Naive B cell (primary cell): ENCODE measurements around the gene MYO18A. TPM values are rescaled to one million over a fixed set of nuclear protein-coding genes. Genes with fewer than 3 reads are reported as not detected.

ENCODE experiments used
- ATAC-seq, 2 donors: fragments of 150-1000 bp; cut with Tn5 transposase; 2 replicates each; pipeline ENCODE4 v1.10.0; 2021; ENCODE audit warnings: low read depth in 2 of 2, mild to moderate bottlenecking in 2 of 2, moderate library complexity in 2 of 2
- DNase-seq: peaks from one replicate; pipeline ENCODE4 v3.0.0; 2022
- H3K27ac Mint-ChIP-seq, 6 donors: one replicate each; pipeline ENCODE4 v1.8.0; 2020 to 2022; ENCODE audit warnings: mild to moderate bottlenecking in 6 of 6, mixed read lengths in 6 of 6, moderate library complexity in 5 of 6, inconsistent platforms in 2 of 6
- H3K27me3 Mint-ChIP-seq, 3 donors: one replicate each; pipeline ENCODE4 v1.8.0; 2021 to 2022; ENCODE audit warnings: mixed read lengths in 3 of 3, mild to moderate bottlenecking in 1 of 3
- H3K36me3 Mint-ChIP-seq, 2 donors: one replicate each; pipeline ENCODE4 v1.8.0; 2020 to 2022; ENCODE audit warnings: mixed read lengths in 2 of 2, inconsistent platforms in 1 of 2, mild to moderate bottlenecking in 1 of 2
- H3K4me1 Mint-ChIP-seq, 3 donors: one replicate each; pipeline ENCODE4 v1.8.0; 2020 to 2022; ENCODE audit warnings: mixed read lengths in 3 of 3, inconsistent platforms in 1 of 3, mild to moderate bottlenecking in 1 of 3, moderate library complexity in 1 of 3
- H3K4me3 Mint-ChIP-seq, 8 donors: one replicate each; pipeline ENCODE4 v1.8.0; 2020 to 2022; ENCODE audit warnings: mild to moderate bottlenecking in 8 of 8, mixed read lengths in 8 of 8, moderate library complexity in 8 of 8, inconsistent platforms in 2 of 8
- H3K9me3 Mint-ChIP-seq, 7 donors: one replicate each; pipeline ENCODE4 v1.8.0; 2020 to 2022; ENCODE audit warnings: mixed read lengths in 7 of 7, mild to moderate bottlenecking in 5 of 7, inconsistent platforms in 2 of 7, moderate library complexity in 1 of 7
- polyA plus RNA-seq, 6 donors: library from polyadenylated mRNA; unstranded; fragments of 300-500 nt; fragmentation: Illumina TruSeq; gene quantifications; one replicate each; pipeline ENCODE4 v1.2.3, GENCODE V29; 2021; ENCODE audit warnings: low read depth in 6 of 6

MYO18A gene
- polyA plus RNA-seq, 6 donors from 2014 or later = 5.1 to 51.6 (median 17.0) TPM

DNA sequence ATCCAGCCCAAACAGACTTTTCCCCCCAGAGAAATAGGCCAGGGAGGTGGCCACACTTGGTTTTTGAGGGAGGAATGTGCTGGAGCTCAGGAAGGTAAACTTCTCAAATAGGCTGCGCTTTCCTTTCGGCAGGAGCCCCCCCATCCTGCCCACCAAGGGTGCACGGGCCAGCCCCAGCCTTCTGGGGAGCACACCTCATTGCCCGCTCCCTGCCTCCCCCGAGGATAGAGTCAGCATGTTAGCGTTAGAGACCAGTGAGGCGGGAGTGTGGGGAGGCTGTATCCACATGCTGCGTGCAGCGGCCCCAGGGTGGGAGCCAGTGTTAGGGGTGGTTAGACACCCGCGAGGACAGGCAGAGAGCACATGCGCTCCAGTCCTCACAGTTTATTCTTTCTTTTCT, 95.0 kb downstream of the MYO18A start:
- peaks cover 0 to 44% of the 10 kb centered on the region in 2 donors for H3K36me3 Mint-ChIP-seq
- no peak for ATAC-seq
- no peak overlapping the region for H3K27ac Mint-ChIP-seq

DNA sequence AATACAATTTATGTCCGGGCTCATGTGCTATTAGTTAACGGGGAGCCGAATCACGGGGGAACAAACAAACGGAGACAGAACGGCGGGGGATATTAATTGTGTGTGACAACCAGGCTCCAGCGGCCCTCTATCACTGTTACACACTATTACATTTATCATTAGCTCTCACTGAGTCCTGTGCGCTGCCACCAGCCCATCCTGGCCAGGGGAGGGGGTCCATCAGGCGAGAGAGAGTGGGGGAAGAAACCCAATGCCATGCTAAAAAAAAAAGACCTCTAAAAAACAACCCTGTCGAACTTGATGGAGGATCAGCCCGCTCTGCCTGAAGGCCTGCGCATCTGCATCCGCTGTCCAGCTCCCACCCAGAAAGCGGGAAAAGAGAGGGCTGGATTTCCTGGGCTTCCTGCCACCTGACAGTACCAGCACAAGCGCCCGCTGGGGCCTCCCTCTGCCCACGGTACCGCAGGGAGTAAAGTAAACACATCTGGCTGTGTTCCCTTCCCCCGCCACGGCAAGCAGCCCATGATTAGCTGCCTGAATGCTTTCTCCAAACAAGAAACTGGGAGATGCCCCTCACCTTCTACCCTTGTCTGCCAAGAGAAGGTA, 95.6 kb downstream of the MYO18A start:
- no peaks in the 10 kb centered on the region for H3K9me3 Mint-ChIP-seq
- peaks cover 0 to 48% of the 10 kb centered on the region in 2 donors for H3K36me3 Mint-ChIP-seq
- DNase-seq (no peak), ATAC-seq (no peak)
- peaks cover 0 to 7% (median 7%) of the 10 kb centered on the region in 3 donors for H3K4me1 Mint-ChIP-seq
- H3K4me3 Mint-ChIP-seq = no peak overlapping the region
- H3K27ac Mint-ChIP-seq = peak overlapping the region in 2 of 6 donors; percentile 41 to 47
- H3K27me3 Mint-ChIP-seq = no peaks in the 10 kb centered on the region

More for the DNA sequence above, 95.0 kb downstream of the MYO18A start:
- no peak for DNase-seq
- no peak overlapping the region for H3K4me3 Mint-ChIP-seq
- H3K27me3 Mint-ChIP-seq = no peaks in the 10 kb centered on the region
- no peaks in the 10 kb centered on the region for H3K9me3 Mint-ChIP-seq
- peaks cover 0 to 7% (median 7%) of the 10 kb centered on the region in 3 donors for H3K4me1 Mint-ChIP-seq

- DNase-seq (no peak), ATAC-seq (no peak)
- Mint-ChIP-seq H3K4me3 (no peak overlapping the region), H3K9me3 (no peaks in the 10 kb centered on the region), H3K27me3 (no peaks in the 10 kb centered on the region), H3K27ac (peak overlapping the region in 2 of 6 donors; percentile 3 to 88), H3K36me3 (peaks cover 4 to 22% of the 10 kb centered on the region in 2 donors), H3K4me1 (peaks cover 0 to 5% (median 0%) of the 10 kb centered on the region in 3 donors)
These were observed 99.2 kb downstream of the MYO18A start for GRCh38 chr17:29080965-29081364.

DNA sequence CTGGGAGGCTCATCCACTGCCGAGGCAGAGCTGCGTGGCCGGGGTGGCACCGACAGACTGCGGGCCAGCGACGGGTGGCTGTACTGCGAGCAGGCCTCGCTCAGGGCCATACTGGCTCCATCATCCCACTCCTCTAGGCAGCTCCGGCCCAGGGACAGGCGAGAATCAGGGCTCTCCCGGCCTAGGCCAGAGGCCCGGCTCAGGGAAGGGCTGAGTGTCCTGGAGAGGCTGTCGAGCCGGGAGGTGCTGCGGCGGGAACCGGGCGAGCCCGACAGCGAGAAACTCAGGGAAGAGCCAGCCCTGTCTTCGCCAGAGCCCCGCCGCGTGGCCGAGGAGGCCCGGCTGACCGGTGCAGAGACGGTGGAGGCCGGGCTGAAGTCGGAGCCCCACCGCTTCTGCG, 99.9 kb downstream of the MYO18A start:
- Mint-ChIP-seq H3K27me3 (no peaks in the 10 kb centered on the region), H3K36me3 (peaks cover 4 to 22% of the 10 kb centered on the region in 2 donors), H3K4me1 (peaks cover 0 to 5% (median 4%) of the 10 kb centered on the region in 3 donors), H3K4me3 (no peak overlapping the region), H3K9me3 (no peaks in the 10 kb centered on the region), H3K27ac (no peak overlapping the region)
- no peak for ATAC-seq
- DNase-seq = no peak

DNA sequence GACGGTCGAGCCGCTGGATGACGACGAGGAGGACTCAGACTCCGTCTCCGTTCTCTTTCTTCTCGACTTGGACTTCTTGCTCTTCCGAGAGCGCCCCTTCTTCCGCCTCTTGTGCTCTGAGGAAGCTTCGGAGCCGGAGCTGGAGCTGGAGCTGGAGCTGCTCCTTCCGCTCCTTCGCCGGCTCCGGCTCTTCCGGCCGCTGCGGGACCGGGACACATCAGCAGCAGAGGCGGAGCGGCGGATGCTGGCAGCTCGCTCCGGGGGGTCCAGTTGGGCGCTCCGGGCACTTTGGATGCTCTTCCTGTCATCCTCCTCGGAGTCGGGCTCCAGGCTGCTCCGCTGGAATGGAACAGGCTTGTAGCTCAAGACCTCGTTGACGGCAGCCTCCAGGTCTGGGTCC, 100.3 kb downstream of the MYO18A start:
- DNase-seq (no peak), ATAC-seq (no peak)
- H3K9me3 Mint-ChIP-seq = no peaks in the 10 kb centered on the region
- H3K4me1 Mint-ChIP-seq = peaks cover 0 to 5% (median 4%) of the 10 kb centered on the region in 3 donors
- peaks cover 4 to 22% of the 10 kb centered on the region in 2 donors for H3K36me3 Mint-ChIP-seq
- H3K4me3 Mint-ChIP-seq = no peak overlapping the region
- H3K27ac Mint-ChIP-seq = peak overlapping the region in 1 of 6 donors; percentile 47
- no peaks in the 10 kb centered on the region for H3K27me3 Mint-ChIP-seq

DNA sequence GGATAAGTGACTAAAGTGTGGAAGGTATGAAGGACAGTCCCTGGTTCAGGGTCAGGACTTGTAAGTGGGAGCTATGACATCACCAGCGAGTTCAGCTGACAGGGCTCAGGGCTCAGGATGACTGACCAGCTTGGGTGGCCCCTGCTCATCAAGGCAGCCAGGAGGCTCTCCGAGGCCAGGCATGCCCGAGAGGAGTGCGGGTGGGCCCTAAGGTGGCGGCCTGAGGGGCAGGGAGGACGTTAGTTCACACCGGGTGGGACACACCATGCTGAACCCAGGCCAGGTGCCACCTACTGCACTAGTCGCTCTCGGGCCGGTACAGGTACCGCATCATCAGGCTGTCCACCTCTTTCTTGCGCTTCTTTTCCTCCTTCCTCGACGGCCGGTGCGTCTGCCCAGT, 100.8 kb downstream of the MYO18A start:
- Mint-ChIP-seq H3K36me3 (peaks cover 4 to 22% of the 10 kb centered on the region in 2 donors), H3K4me3 (no peak overlapping the region), H3K27me3 (no peaks in the 10 kb centered on the region), H3K27ac (peak overlapping the region in 1 of 6 donors; percentile 47), H3K9me3 (no peaks in the 10 kb centered on the region), H3K4me1 (peaks cover 0 to 5% (median 4%) of the 10 kb centered on the region in 3 donors)
- ATAC-seq = no peak
- DNase-seq = no peak

DNA sequence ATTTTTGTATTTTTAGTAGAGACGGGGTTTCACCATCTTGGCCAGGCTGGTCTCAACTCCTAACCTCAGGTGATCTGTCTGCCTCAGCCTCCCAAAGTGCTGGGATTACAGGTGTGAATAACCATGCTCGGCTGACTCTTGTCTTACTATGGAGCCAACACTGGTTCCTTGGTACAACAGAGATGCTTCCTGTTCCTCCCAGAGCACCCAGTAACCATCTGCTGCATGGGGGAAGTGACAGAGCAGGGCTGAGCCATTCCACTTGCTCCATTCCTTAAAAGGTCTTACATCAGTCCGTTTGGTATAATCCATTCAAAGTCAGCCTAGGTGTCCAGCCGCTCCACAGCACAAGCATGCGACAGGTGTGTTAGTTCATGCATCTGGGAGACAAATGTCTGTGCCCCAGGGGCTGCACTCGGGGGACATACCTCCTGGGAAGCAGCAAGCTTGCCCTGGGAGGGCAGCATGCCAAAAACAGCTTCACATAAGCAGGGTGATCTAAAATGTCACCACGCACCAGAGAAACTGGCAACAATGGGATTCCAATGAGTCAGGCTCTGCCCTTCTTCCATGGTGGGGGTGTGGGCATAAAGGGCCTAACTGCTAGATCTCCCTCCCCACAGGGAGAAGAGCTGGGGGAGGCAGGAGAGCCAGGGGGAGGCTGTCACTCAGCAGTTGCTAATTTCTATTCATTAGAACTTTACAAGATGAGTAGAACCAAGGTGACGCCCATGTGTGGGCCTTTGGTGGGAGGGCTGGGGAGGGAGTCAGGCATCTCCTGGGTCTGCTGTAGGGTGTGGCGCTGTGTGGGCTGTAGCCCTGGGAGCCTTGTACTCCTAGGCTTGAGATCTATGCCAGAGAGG, 101.8 kb downstream of the MYO18A start:
- Mint-ChIP-seq H3K36me3 (peaks cover 4 to 22% of the 10 kb centered on the region in 2 donors), H3K27me3 (no peaks in the 10 kb centered on the region), H3K4me3 (no peak overlapping the region), H3K9me3 (no peaks in the 10 kb centered on the region), H3K4me1 (peaks cover 0 to 5% (median 4%) of the 10 kb centered on the region in 3 donors), H3K27ac (no peak overlapping the region)
- ATAC-seq (no peak), DNase-seq (no peak)

- Mint-ChIP-seq H3K27me3 (no peaks in the 10 kb centered on the region), H3K27ac (peak overlapping the region in 2 of 6 donors; percentile 1 to 73), H3K36me3 (peaks cover 4 to 22% of the 10 kb centered on the region in 2 donors), H3K9me3 (no peaks in the 10 kb centered on the region), H3K4me1 (peaks cover 0 to 5% (median 4%) of the 10 kb centered on the region in 3 donors), H3K4me3 (no peak overlapping the region)
- no peak for DNase-seq
- no peak for ATAC-seq
These were observed 102.9 kb downstream of the MYO18A start for GRCh38 chr17:29077320-29077719.

GRCh38 chr17:29076722-29077121, 103.5 kb downstream of the MYO18A start:
- Mint-ChIP-seq H3K27me3 (no peaks in the 10 kb centered on the region), H3K9me3 (no peaks in the 10 kb centered on the region), H3K4me3 (no peak overlapping the region), H3K36me3 (peaks cover 4 to 20% of the 10 kb centered on the region in 2 donors), H3K27ac (peak overlapping the region in 4 of 6 donors; percentile 41 to 58 (median 49)), H3K4me1 (peaks cover 0 to 5% (median 4%) of the 10 kb centered on the region in 3 donors)
- no peak for DNase-seq
- ATAC-seq = no peak

DNA sequence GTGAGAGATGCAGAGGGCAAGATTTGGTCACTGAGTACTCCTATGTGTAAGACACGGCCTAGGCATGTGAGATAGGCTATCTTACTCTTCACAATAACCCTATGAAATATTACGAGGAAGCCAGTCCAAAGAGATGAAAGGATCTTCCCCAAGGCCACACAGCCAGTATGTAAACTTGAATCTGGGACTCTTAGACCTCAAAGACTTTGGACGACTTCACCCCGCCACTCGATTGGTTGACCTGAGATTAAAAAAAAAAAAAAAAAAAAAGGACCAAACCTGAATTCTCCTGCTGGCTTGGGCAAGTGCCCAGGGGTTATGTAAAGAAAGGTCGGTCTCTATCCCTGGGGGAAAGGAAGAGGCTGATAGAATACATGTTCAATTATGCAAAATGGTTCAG, 104.1 kb downstream of the MYO18A start:
- DNase-seq (no peak), ATAC-seq (no peak)
- H3K27me3 Mint-ChIP-seq = no peaks in the 10 kb centered on the region
- peaks cover 4 to 13% of the 10 kb centered on the region in 2 donors for H3K36me3 Mint-ChIP-seq
- no peak overlapping the region for H3K27ac Mint-ChIP-seq
- H3K4me3 Mint-ChIP-seq = no peak overlapping the region
- H3K9me3 Mint-ChIP-seq = no peaks in the 10 kb centered on the region
- peaks cover 0 to 4% (median 2%) of the 10 kb centered on the region in 3 donors for H3K4me1 Mint-ChIP-seq

DNA sequence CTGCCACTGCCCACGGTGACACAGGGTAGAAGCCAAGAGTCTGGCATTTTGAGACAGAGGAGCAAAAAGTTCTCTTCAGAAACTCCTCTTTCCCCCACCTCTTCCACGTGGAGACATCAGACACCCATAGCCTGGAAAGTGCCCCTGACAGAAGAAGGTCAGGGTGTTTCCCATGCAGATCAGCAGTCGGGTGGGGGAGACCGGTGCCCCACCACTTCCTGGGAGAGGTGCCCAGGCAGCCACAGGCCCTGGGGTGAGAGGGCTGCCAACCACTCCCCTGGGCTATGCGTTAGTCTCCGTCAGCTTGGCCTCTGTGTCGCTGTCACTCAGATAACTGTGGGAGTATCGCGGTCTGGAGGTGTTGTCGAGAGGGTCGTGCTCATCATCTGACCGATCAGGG, 105.7 kb downstream of the MYO18A start:
- H3K4me3 Mint-ChIP-seq = no peak overlapping the region
- H3K36me3 Mint-ChIP-seq = peaks cover 0 to 4% of the 10 kb centered on the region in 2 donors
- H3K4me1 Mint-ChIP-seq = peaks cover 0 to 7% (median 0%) of the 10 kb centered on the region in 3 donors
- no peaks in the 10 kb centered on the region for H3K9me3 Mint-ChIP-seq
- ATAC-seq = no peak
- peak overlapping the region in 1 of 6 donors; percentile 30 for H3K27ac Mint-ChIP-seq
- DNase-seq = no peak
- no peaks in the 10 kb centered on the region for H3K27me3 Mint-ChIP-seq

DNA sequence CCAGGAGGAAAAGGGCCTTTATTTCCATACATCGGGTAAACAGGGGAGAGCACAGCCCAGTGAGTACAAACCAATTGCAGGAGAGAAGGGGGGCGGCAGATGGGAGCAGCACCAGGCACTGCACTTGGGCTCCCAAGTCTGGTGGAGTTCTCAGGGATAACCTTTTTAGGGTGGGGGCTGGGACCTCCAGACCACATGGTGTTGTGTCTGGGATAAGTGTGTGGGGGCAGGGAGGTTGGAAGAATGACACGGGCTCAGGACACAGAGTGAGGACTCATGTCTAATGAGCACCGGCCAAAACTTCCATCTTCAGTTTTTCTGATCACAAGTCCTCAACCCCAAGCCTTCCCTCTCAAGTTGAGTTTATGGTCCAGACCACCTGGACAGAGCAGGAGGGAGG, 106.7 kb downstream of the MYO18A start:
- Mint-ChIP-seq H3K4me1 (peaks cover 0 to 7% (median 0%) of the 10 kb centered on the region in 3 donors), H3K9me3 (no peaks in the 10 kb centered on the region), H3K27ac (peak overlapping the region in 2 of 6 donors; percentile 16 to 27), H3K27me3 (no peaks in the 10 kb centered on the region), H3K4me3 (no peak overlapping the region), H3K36me3 (peaks cover 0 to 4% of the 10 kb centered on the region in 2 donors)
- DNase-seq = no peak
- no peak for ATAC-seq

- no peak overlapping the region for H3K4me3 Mint-ChIP-seq
- no peaks in the 10 kb centered on the region for H3K9me3 Mint-ChIP-seq
- no peak for ATAC-seq
These were observed 107.2 kb downstream of the MYO18A start for GRCh38 chr17:29073045-29073444.

More at GRCh38 chr17:29073045-29073444, 107.2 kb downstream of the MYO18A start:
- DNase-seq = no peak
- H3K27ac Mint-ChIP-seq = peak overlapping the region in 3 of 6 donors; percentile 27 to 63 (median 36)
- no peaks in the 10 kb centered on the region for H3K27me3 Mint-ChIP-seq
- peaks cover 0 to 7% (median 0%) of the 10 kb centered on the region in 3 donors for H3K4me1 Mint-ChIP-seq
- peaks cover 0 to 4% of the 10 kb centered on the region in 2 donors for H3K36me3 Mint-ChIP-seq
